22Rv1 (cell line): ENCODE measurements around the gene TICAM2.

Experiments
- CTCF ChIP-seq: fragments of 450-650 bp; IDR thresholded peaks from 2 replicates; pipeline ENCODE4 v1.5.1; 2017; ENCODE audit warnings: mild to moderate bottlenecking
- ZFX ChIP-seq: fragments of 450-650 bp; IDR thresholded peaks from 2 replicates; pipeline ENCODE4 v1.6.1; 2017; ENCODE audit warnings: antibody characterized with exemption, borderline replicate concordance

- no peak for TF ChIP-seq CTCF
- TF ChIP-seq ZFX: no peak
These were observed 35.2 kb upstream of the TICAM2 start for GRCh38 chr5:115637507-115637906.
